HG02884 (cell line): ENCODE data around the gene SIGLEC9.
"Not testable (repeated sequence)": the region's sequence is repeated elsewhere in the genome, so short reads cannot be mapped to it uniquely, and the experiment has no call there.

ENCODE experiments used
- ATAC-seq: cut with Tn5 transposase; IDR thresholded peaks from one replicate; pipeline ENCODE4 v1.9.1; 2021; ENCODE audit warnings: mild to moderate bottlenecking, moderate library complexity; ENCODE audit not compliant: unreplicated experiment

The SIGLEC9 gene

GRCh38 chr19:51142809-51143475 is 18.2 kb downstream of the SIGLEC9 start:
- not testable (repeated sequence) for ATAC-seq

- ATAC-seq: no peak
These were observed 18.8 kb downstream of the SIGLEC9 start for GRCh38 chr19:51143486-51143885.

- no peak for ATAC-seq
These were observed 19.9 kb downstream of the SIGLEC9 start for GRCh38 chr19:51144482-51145045.

GRCh38 chr19:51145916-51146493 is 21.3 kb downstream of the SIGLEC9 start:
- no peak for ATAC-seq

GRCh38 chr19:51146751-51147150 is 22.0 kb downstream of the SIGLEC9 start:
- ATAC-seq: no peak

GRCh38 chr19:51147663-51148062 is 23.0 kb downstream of the SIGLEC9 start:
- ATAC-seq: no peak

GRCh38 chr19:51148580-51148979 is 23.9 kb downstream of the SIGLEC9 start:
- no peak for ATAC-seq

GRCh38 chr19:51150627-51151026 is 25.9 kb downstream of the SIGLEC9 start:
- ATAC-seq: no peak

GRCh38 chr19:51156710-51157109 is 32.0 kb downstream of the SIGLEC9 start:
- no peak for ATAC-seq

- no peak for ATAC-seq
These were observed 32.6 kb downstream of the SIGLEC9 start for GRCh38 chr19:51157265-51157664.

- no peak for ATAC-seq
These were observed 33.9 kb downstream of the SIGLEC9 start for GRCh38 chr19:51158474-51159129.

GRCh38 chr19:51159656-51160055 is 35.0 kb downstream of the SIGLEC9 start:
- ATAC-seq: no peak

GRCh38 chr19:51161266-51161665 is 36.6 kb downstream of the SIGLEC9 start:
- no peak for ATAC-seq

GRCh38 chr19:51161867-51162496 is 37.3 kb downstream of the SIGLEC9 start:
- ATAC-seq: no peak

- no peak for ATAC-seq
These were observed 38.6 kb downstream of the SIGLEC9 start for GRCh38 chr19:51163257-51163656.

GRCh38 chr19:51164215-51164614 is 39.5 kb downstream of the SIGLEC9 start:
- ATAC-seq: no peak

GRCh38 chr19:51166846-51167490 is 42.3 kb downstream of the SIGLEC9 start:
- no peak for ATAC-seq

GRCh38 chr19:51168564-51169282 is 44.0 kb downstream of the SIGLEC9 start:
- ATAC-seq: no peak

GRCh38 chr19:51169283-51169918 is 44.7 kb downstream of the SIGLEC9 start:
- ATAC-seq: not testable (repeated sequence)

GRCh38 chr19:51172223-51172622 is 47.5 kb downstream of the SIGLEC9 start:
- ATAC-seq: no peak
